NCI-H146 treated with DMSO at 0.1 percent for 48 hours (cell line): ENCODE data around the gene MYO7B.

Source experiments
- DNase-seq: peaks from one replicate; lab custom pipeline; 2025; ENCODE audit not compliant: unreplicated experiment; lab: John Stamatoyannopoulos, UW

Gene MYO7B

GRCh38 chr2:127647242-127648190 lies 112.0 kb downstream of the MYO7B start:
- no peak for DNase-seq

DNA sequence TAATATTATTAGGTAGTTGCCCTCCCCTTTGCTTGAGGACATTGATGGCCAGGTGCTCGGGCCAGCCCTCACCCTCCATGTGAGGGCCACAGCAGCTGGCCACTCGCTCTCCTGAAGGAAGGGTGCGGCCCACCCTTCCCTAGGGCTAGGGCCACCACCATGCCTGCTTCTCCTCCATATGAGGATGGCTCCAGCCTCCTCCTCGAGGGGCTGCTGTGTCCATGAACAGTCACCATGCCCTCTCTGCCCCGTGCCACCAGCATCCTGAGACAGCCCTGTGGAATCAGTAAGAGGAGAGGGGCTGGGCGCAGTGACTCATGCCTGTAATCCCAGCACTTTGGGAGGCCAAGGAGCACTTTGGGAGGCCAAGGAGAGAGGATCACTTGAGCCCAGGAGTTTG lies 112.8 kb downstream of the MYO7B start:
- DNase-seq: no peak

DNA sequence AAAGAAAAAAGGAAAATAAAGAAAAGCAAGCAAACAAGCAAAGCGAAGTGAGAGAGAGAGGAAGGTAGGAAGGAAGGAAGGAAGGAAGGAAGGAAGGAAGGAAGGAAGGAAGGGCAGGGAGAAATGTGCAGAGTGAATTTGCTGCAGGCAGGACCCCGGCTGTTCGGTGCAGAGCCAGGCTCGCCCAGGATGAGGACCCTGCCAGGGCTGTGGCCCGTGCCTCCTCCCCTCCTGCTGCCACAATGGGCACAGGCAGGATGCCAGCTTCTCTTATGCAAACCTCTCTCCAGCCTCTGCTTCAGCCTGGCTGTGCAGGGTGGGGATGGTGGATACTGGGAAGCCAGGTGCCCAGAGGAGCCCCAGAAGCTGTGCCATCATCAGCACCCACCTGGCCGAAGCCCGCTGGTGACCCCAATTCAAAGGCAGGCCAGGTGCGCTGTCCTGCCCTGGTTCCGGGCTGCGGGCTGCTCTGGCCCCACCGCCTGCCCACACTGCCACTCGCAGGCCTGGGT lies 113.7 kb downstream of the MYO7B start:
- no peak for DNase-seq

- DNase-seq: peak; percentile 47
Measured at GRCh38 chr2:127649684-127650040, 114.2 kb downstream of the MYO7B start.

DNA sequence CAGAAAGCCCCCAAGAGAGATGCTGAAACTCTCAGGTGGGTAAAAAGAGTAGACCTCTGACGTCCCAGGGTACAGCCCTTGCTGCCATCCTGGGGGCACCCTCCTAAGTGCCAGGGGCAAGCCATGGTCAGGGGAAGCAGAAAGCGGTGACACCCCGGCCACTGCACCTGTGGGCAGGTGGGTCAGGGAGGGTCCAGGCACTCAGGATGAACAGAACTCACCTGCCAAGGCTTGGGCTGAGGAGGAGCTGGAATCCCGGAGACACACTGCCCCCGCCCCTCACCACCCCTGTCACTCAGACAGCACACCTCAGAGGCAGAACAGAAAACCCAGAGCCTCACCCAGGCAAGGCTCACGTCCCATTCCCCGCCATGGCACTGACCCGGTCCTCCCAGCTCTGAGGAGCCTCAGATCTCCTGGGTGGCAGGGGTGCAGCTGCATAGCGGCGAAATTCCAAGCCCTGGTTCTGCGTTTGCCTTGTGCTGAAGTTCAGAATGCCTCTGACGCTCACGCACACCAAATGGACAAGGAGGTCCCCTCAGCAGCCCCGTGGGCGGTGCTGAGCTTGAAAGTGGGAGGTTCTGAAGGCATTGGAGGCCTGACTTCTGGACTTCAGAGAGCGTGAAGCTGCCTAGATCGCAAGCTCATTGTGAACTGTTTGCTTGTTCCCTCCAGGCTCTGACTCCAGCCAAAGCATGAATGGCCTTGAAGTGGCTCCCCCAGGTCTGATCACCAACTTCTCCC lies 114.7 kb downstream of the MYO7B start:
- no peak for DNase-seq

GRCh38 chr2:127650785-127651380 lies 115.4 kb downstream of the MYO7B start:
- no peak for DNase-seq

GRCh38 chr2:127651381-127651809 lies 115.9 kb downstream of the MYO7B start:
- no peak for DNase-seq

DNA sequence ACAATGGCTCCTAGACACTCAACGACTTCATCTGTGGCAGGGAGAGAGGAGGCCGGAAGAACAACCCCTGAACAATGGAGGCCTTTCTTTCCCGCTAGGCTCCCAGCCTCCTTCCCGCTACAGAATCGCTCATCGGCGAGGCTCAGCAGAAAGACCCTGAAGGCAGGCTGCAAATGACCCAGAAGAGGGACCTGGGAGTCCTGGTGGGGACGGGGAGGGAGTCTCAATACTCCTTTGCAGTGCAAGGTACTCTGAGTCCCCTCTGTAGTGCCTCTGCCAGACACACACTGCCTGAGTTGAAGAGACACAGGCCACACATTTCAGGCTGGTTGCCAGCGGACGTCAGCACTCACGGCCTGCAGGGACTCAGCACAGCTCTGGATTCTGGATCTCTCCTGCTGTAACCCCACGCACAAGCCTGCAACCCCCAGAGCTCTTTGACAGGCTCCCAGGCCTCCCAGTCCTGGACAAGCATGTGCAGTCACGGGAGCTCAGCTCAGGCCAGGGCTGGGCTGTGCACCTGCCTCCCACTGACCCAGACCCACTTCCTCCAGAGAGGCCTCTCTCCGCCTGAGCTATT lies 116.6 kb downstream of the MYO7B start:
- no peak for DNase-seq

- DNase-seq: no peak
Measured at GRCh38 chr2:127652786-127653357, 117.4 kb downstream of the MYO7B start.

- no peak for DNase-seq
Measured at GRCh38 chr2:127653421-127654083, 118.1 kb downstream of the MYO7B start.

DNA sequence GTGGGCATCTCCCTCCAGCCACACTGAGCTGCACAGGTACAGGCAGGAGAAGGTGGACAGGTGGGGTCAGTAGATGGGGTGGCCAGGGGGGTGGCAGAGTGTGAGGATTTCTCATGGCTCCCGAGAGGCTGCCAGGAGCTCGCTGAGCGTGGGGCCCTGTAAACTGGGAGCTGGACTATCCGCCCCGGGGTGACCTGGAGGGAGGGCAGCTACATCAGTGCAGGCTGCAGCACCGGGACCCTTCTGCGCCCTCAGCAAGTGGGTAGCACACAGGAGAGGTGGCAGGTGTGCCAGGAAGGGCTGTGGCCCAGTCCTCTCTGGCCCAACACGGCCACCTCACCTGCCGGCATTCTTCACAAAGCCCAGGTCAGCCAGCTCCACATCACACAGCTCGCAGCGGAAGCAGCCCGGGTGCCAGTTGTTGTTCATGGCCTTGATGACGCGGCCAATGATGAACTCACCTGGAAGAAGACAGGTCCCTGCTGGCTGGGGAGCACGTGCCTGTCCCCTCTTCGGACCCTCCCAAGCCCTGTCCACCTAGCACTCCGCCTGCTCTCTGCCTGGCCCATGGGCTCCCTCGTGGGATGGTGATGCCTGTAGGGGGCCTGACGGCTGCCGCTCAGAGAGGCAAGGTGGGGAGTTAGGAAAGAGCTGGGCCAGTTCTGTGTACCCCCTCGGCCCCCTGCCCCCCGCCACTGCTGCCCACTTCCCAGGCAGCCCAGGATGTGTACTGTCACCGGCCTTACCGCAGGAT lies 118.8 kb downstream of the MYO7B start:
- DNase-seq: no peak

DNA sequence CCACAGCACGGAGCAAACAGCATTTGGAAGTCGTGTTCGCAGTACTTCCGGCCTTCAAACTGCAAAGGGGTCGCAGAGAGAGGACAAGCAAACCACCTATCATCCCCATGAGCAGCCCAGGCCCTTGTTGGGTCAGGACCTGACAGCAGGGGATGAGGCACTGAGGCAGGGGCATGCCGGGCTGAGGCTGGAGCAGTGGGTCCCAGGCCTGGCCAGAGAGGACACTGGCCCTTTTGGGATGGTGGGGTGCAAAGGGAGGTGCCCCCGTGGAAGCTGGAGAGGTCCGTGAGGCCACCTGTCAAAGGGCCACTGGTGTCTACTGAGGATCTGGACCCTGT lies 119.3 kb downstream of the MYO7B start:
- DNase-seq: no peak

DNA sequence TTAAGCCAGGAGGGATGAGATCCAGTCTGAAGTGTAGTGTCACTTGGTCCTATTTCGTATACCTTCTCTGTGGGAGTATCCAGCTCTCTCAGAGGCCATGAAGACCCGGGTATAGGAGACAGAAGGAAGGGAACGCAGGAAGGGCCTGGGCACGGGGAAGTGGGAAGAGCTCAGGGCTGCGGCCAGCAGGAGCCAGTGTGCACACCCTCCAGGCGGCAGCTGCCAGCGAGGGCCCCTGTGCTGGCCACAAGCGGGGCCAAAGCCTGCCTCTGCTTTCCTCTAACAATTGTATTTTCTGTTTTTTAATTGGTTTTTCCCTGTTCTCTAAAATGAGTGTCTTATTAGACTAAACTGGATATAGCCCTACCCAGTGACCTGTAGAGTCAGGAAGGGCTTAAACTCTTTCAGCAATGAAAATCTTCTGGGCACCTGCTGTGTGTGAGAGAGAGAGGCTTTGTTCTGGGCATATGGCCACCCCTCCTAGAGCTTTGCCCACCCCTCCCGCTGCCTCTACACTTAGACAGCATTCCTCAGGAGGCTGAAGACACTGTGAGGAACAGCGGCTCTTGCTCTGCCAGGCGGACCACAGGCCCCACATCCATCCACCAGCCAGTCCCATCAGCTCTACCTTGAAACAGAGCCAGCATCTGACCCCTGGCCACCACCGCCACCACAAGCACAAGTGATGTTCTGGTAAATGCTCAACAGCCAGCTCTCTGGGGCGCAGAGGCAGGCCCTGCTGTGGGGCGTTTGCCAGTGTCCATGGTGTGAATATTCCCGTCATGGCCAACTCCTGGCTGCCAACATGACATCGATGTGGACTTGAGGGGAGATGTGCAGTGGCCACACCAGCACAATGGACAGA lies 120.0 kb downstream of the MYO7B start:
- DNase-seq: no peak

- DNase-seq: no peak
Measured at GRCh38 chr2:127656569-127657231, 121.2 kb downstream of the MYO7B start.

DNA sequence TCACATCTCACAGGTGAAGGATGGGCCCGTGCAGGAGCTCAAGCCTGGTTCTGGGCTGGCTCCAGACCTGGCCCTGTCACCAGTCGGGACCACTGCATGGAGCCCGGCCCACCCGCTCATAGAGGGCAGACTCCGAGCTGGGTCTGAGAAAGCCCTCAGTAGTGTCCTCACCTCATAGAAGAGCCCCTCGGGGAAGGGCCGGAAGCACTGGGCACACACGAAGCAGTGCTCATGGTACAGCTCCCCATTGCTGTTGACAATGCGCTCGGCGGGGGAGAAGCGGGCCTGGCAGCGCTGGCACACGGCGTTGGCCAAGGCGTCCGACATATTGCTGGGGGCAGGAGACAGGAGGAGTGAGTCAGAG lies 121.7 kb downstream of the MYO7B start:
- no peak for DNase-seq

- DNase-seq: no peak
Measured at GRCh38 chr2:127658146-127658545, 122.7 kb downstream of the MYO7B start.

GRCh38 chr2:127658641-127659407 lies 123.3 kb downstream of the MYO7B start:
- DNase-seq: no peak
